GM23248 (cell line): ENCODE measurements around the gene ZRSR2.

Source experiments
- EZH2 ChIP-seq: fragments of 200-600 bp; sonication (generic); IDR thresholded peaks from 2 replicates; pipeline ENCODE4 v1.6.1; 2018; ENCODE audit warnings: antibody characterized with exemption, mild to moderate bottlenecking; ENCODE audit not compliant: insufficient read depth, poor library complexity, severe bottlenecking
- EZH2phosphoT487 ChIP-seq: fragments of 200-600 bp; sonication (generic); IDR thresholded peaks from 2 replicates; pipeline ENCODE4 v1.6.1; 2018; ENCODE audit warnings: antibody characterized with exemption, moderate library complexity, mild to moderate bottlenecking, low read depth; ENCODE audit not compliant: insufficient read depth

DNA sequence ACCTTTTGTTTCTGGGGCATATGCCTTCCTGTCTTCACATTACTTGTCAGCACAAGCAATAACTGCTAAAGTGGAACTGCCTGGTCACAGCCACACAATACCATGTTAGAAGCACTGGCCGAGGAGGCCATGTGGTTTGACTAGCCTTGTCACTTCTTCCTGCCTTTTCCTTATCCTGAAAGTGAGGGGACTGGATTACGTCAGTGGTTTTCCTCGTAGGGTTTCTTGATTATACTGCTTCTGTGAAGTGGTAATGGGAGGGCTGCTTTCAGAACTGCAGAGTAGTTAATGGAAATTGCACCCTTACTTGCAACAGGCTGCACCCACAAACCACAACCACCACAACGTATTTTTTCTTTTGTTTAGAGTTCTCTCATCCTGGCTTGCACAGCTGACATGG is 26.6 kb downstream of the ZRSR2 start:
- TF ChIP-seq EZH2, result no peak
- no peak for TF ChIP-seq EZH2phosphoT487
